AG04450 (cell line): Measurements from ENCODE around the gene ACBD7. TPM values are rescaled to one million over a fixed set of nuclear protein-coding genes. Genes with fewer than 3 reads are reported as not detected.

Experiments used
- CTCF ChIA-PET: fragments of 300-600, 350-600 bp; formaldehyde crosslinking; extraction: SDS; loops from one replicate; lab custom pipeline; 2022; ENCODE audit warnings: antibody characterized with exemption, inconsistent platforms; lab: Charles Lee
- POLR2A ChIA-PET: fragments of 350-600 bp; formaldehyde crosslinking; extraction: SDS; loops from one replicate; lab custom pipeline; 2021; ENCODE audit warnings: antibody characterized with exemption, inconsistent platforms; lab: Yijun Ruan, JAX
- DNase-seq: peaks from one replicate; pipeline ENCODE4 v3.0.0-alpha.2; 2011; ENCODE audit warnings: low read depth, low spot score
- H3K27ac ChIP-seq: one replicate; pipeline ENCODE4 v1.5.1; 2012; ENCODE audit warnings: low read depth, low read length, control low read depth
- H3K27me3 ChIP-seq: one replicate; pipeline ENCODE4 v1.6.0; 2012; ENCODE audit warnings: low read length; ENCODE audit not compliant: control insufficient read depth, insufficient read depth
- H3K4me3 ChIP-seq: 2 replicates; pipeline ENCODE4 v1.5.1; 2011; ENCODE audit warnings: mild to moderate bottlenecking, low read depth, low read length, control low read depth
- H3K9me3 ChIP-seq: 2 replicates; pipeline ENCODE4 v1.5.1; 2012; ENCODE audit warnings: low read length; ENCODE audit not compliant: control insufficient read depth, insufficient read depth
- polyA plus RNA-seq: library from polyadenylated mRNA; depleted of rRNA; stranded (reverse); fragments of >200 nt; gene quantifications from 2 replicates; pipeline ENCODE4 v1.2.3, GENCODE V29; 2011
- TF ChIP-seq, protein P1 (sequence below): IDR thresholded peaks from 2 replicates; pipeline ENCODE4 v1.5.1; 2011; ENCODE audit warnings: low read depth, low read length, control low read depth, inconsistent platforms

The ACBD7 gene
- polyA plus RNA-seq, 1 experiment, result 0.67 TPM

DNA sequence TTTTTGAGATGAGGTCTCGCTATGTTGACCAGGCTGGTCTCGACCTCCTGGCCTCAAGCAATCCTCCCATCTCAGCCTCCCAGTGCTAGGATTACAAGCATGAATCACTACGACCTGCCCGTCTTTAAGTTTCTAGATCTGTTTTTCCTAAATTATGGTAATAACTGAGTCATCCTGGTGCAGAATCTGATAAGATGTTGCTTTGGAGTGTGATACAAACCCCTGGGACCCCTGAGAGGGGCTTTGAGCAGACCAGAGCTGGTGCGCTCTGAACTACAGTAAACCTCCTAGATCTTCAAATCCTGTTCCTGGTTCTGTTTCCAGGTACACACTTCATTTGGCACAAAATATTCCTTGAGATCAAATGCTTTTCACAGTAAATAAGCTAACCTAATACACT, 42.8 kb upstream of the ACBD7 start:
- TF ChIP-seq, protein P1, sequence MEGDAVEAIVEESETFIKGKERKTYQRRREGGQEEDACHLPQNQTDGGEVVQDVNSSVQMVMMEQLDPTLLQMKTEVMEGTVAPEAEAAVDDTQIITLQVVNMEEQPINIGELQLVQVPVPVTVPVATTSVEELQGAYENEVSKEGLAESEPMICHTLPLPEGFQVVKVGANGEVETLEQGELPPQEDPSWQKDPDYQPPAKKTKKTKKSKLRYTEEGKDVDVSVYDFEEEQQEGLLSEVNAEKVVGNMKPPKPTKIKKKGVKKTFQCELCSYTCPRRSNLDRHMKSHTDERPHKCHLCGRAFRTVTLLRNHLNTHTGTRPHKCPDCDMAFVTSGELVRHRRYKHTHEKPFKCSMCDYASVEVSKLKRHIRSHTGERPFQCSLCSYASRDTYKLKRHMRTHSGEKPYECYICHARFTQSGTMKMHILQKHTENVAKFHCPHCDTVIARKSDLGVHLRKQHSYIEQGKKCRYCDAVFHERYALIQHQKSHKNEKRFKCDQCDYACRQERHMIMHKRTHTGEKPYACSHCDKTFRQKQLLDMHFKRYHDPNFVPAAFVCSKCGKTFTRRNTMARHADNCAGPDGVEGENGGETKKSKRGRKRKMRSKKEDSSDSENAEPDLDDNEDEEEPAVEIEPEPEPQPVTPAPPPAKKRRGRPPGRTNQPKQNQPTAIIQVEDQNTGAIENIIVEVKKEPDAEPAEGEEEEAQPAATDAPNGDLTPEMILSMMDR, result no peak
- Histone ChIP-seq H3K9me3 (no peaks in the 10 kb centered on the region; the same call in 1 of the 2 replicates), H3K27me3 (no peaks in the 10 kb centered on the region), H3K4me3 (no peak overlapping the region), H3K27ac (no peak overlapping the region)
- CTCF ChIA-PET, result interaction anchor here (0.6 kb wide), 1 partner anchor 289 kb away, joined by 3 read pairs; no protein-coding TSS in a partner anchor
- no peak for DNase-seq
- POLR2A ChIA-PET, result no interaction called here

DNA sequence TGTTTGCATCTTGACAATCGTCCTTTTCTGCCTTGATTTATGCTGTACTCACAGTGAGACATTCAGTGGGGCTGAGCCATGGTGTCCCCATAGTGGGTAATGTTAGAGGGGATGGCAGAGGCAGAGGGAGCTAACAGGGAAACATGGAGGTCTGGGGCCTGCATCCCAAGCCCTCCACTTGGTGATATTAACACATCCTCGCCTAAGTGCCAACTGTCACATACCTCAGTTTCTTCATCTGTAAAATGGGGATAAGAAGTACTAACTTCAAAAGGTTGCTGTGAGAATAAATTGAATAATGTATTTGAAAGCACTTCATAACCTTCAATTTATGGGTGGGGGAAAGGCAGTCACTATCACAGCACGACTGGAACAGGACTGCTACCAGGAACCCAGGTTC, 36.3 kb upstream of the ACBD7 start:
- ChIA-PET POLR2A (interaction anchor here (0.5 kb wide), 1 partner anchor 156 kb away, joined by 4 read pairs; no protein-coding TSS in a partner anchor), CTCF (interaction anchor here (0.8 kb wide), 1 partner anchor 19 kb away, joined by 3 read pairs; no protein-coding TSS in a partner anchor)
- Histone ChIP-seq H3K4me3 (no peak overlapping the region), H3K27me3 (no peaks in the 10 kb centered on the region), H3K9me3 (no peaks in the 10 kb centered on the region; the same call in 1 of the 2 replicates), H3K27ac (no peak overlapping the region)
- TF ChIP-seq, protein P1, result no peak
- DNase-seq, result no peak

GRCh38 chr10:15124190-15124589, 35.6 kb upstream of the ACBD7 start:
- no peak for DNase-seq
- Histone ChIP-seq H3K27me3 (no peaks in the 10 kb centered on the region), H3K27ac (peak overlapping the region; percentile 43), H3K9me3 (no peaks in the 10 kb centered on the region; the same call in 1 of the 2 replicates), H3K4me3 (no peak overlapping the region)
- POLR2A ChIA-PET, result interaction anchor here (0.5 kb wide), 1 partner anchor 155 kb away, joined by 4 read pairs; no protein-coding TSS in a partner anchor
- CTCF ChIA-PET, result interaction anchor here (1.4 kb wide), 1 partner anchor 44 kb away, joined by 3 read pairs; the partner anchor contains the start of gene NMT2
- TF ChIP-seq, protein P1, result no peak

- no peaks in the 10 kb centered on the region for H3K27me3 ChIP-seq
- ChIA-PET CTCF (interaction anchor here (0.9 to 1.4 kb wide), 2 partner anchors 18 to 45 kb away, joined by 3 to 4 read pairs; partner anchors contain the start of gene NMT2), POLR2A (no interaction called here)
- H3K9me3 ChIP-seq, result no peaks in the 10 kb centered on the region; the same call in 1 of the 2 replicates
- peak overlapping the region; percentile 43 for H3K27ac ChIP-seq
- no peak overlapping the region for H3K4me3 ChIP-seq
- TF ChIP-seq, protein P1, result no peak
- peak; percentile 30 for DNase-seq
Observed at GRCh38 chr10:15123749-15124184, 35.2 kb upstream of the ACBD7 start.

GRCh38 chr10:15122477-15123030, 34.0 kb upstream of the ACBD7 start:
- Histone ChIP-seq H3K27me3 (no peaks in the 10 kb centered on the region), H3K9me3 (no peaks in the 10 kb centered on the region; the same call in 1 of the 2 replicates), H3K27ac (no peak overlapping the region), H3K4me3 (no peak overlapping the region)
- POLR2A ChIA-PET, result interaction anchor here (0.6 kb wide), 1 partner anchor 15 kb away, joined by 5 read pairs; no protein-coding TSS in a partner anchor
- DNase-seq, result no peak
- CTCF ChIA-PET, result interaction anchor here (1.3 kb wide), 1 partner anchor 46 kb away, joined by 3 read pairs; the partner anchor contains the start of gene NMT2
- TF ChIP-seq, protein P1, result no peak
